LNCAP (cell line): ENCODE data around the gene SALL2.

ENCODE experiments used
- TF ChIP-seq, protein P1 (sequence below): fragments of 450-650 bp; IDR thresholded peaks from 2 replicates; pipeline ENCODE4 v1.5.1; 2017; ENCODE audit warnings: mild to moderate bottlenecking

Gene SALL2

DNA sequence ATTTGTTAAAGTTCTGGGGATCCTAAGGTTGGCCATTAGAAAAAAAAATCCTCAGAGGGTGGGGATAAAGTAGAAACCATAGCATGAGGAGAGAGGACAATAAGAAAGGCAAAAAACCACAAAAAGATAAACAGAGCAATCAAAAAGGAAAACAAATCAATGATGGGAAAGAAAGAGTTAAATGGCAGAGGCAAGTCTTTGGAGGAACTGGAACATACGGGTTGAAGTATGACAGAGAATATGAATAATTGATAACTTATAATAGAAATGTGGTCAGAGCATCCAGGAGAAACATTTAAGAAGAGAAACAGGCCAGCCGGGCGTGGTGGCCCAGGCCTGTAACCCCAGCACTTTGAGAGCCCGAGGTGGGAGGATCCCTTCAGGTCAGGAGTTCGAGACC is 17.8 kb upstream of the SALL2 start:
- TF ChIP-seq, protein P1, sequence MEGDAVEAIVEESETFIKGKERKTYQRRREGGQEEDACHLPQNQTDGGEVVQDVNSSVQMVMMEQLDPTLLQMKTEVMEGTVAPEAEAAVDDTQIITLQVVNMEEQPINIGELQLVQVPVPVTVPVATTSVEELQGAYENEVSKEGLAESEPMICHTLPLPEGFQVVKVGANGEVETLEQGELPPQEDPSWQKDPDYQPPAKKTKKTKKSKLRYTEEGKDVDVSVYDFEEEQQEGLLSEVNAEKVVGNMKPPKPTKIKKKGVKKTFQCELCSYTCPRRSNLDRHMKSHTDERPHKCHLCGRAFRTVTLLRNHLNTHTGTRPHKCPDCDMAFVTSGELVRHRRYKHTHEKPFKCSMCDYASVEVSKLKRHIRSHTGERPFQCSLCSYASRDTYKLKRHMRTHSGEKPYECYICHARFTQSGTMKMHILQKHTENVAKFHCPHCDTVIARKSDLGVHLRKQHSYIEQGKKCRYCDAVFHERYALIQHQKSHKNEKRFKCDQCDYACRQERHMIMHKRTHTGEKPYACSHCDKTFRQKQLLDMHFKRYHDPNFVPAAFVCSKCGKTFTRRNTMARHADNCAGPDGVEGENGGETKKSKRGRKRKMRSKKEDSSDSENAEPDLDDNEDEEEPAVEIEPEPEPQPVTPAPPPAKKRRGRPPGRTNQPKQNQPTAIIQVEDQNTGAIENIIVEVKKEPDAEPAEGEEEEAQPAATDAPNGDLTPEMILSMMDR: no peak

- TF ChIP-seq, protein P1: no peak
Measured at GRCh38 chr14:21543521-21543960, 17.4 kb upstream of the SALL2 start.

DNA sequence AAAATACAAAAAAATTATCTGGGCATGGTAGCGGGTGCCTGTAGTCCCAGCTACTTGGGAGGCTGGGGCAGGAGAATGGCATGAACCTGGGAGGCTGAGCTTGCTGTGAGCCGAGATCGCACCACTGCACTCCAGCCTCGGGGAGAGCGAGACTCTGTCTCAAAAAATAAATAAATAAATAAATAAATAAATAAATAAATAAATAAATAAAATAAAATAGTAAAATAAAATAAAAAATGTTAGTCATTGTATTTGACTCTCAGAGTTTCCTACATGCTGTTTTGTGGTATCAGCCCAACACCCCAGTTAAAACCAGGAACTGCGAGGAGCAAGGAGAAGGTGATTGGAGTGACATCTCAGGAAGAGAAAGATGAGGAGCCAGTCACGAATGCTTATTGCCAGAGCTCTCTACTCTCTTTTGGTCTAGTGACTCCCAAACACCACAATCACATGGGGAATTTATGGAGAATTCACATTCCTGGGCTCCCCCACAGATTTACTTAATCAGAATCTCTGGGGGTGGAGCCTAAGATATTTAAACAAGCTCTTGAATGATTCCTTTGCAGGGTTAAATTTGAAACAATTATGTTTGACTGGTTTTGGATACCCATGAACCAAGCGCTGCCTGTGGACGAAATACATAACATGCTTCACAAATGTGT is 15.4 kb upstream of the SALL2 start:
- TF ChIP-seq, protein P1: no peak

DNA sequence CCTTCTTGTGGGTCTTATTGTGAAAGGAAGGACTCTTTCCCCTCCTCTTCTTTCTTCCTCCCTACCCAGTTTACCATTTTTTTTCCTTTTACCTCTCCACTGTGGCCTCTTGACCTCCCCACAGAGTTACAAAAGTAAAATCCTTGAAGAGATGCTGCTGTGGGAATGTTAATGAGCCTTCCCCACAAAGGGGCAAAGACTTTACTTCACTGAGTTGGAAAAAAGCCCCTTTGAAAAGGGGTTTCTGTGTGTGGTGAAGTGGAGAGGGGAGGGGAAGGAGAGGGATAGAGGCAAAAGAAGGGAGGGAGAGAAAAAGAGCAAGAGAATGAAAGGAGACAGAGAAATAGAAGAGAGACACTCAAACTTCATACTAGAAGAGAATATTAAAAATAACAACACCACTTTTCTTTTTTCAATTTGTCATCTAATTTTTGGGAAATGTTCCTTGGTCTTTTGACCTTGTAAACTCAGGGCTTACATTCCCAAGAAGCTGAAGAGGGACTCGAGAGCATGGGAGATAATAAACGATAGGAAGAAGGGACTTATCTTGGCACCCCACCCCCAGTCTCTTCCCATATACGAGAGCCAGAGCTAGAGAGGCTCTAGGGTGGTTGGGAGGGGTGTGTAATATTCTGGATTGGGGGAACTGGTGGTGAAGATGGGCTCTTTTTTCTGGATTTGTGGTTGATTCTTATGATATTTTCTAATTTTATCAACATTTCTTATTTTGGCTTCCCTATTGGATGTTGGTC is 13.2 kb upstream of the SALL2 start:
- TF ChIP-seq, protein P1: no peak

DNA sequence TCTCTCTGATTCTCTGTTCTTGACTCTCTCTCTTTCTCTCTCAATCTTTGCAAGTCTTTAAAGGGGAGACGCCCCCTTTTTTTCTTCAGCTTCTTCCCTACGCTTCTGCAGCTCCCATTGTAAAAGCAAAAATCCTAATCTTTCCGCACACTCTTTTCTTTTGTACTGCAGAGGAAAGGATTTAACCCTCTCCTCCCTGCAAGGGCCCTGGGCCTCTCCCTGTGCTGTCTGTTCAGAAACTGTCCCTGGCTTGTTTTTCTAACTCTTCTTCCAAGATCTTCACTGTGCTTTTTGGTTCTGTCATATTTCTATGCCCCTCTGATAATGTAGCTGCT is 10.9 kb upstream of the SALL2 start:
- TF ChIP-seq, protein P1: no peak

DNA sequence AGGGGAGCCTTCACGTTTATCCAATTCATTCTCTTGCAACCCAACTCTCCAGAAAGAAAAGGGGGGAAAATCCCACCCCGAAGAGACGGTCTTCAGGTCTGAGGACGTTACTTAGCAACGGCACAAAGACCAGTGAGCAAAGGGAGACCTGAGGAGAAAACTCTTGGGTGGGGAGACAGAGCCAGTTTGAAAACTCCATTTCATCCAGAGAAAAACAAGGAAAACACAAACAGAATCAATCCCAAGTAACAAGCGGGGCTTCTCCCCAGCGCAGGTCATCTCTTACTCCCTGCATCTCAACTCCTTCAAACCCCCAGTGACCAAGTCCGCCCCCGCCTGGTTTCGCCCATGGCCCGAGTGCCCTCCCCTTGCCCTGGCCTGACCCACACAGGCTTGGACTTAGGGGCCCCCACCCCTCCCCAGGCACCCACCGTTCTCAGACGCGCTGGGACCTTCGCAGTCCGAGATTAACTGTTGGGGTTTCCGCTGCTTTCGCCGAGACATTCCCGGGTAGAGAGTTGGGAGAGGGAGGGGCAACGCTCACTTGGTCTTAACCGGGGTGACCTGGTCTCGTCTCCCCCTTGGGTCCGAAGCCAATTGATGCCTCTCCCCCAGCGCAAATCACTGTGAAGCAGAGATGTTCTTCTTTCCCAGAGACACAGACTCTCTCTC is 10.4 kb upstream of the SALL2 start:
- TF ChIP-seq, protein P1: no peak

GRCh38 chr14:21535545-21536417 is 9.6 kb upstream of the SALL2 start:
- TF ChIP-seq, protein P1: no peak
